ENCODE data around the gene AUTS2. TPM values are rescaled to one million over a fixed set of nuclear protein-coding genes. Genes with fewer than 3 reads are reported as not detected.

The AUTS2 gene
- total and polyA plus RNA-seq, 10 of the 15 experiments (the other 5 are each of a cell fraction or from before 2014, with no cell fraction given), result 6.4 to 55.6 (median 21.6) TPM

DNA sequence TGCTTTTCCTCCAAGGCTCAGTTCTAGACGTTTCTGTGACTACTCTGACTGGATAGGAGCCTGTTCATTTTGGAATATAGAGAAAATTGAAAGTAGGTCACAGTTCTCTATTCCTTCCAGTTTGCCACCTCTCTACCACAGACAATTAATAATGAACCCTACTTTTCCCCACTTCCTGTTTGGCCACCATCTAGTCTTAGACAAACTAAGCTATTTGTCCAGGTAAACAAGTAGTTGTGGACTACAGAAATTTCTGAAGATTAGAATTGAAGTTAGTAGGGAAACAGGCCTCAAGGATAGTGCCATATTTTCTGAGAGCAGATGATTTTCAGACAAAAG lies 87.0 kb downstream of the AUTS2 start (continued):
- no peak for TF ChIP-seq PRDM15 (CRISPR knock-in tag; IDR thresholded peaks at IDR 0.05)
- TF ChIP-seq LARP7 (IDR thresholded peaks at IDR 0.05), result no peak
- TF ChIP-seq RAD21 (IDR thresholded peaks at IDR 0.05; ENCODE audit: insufficient read depth, low read depth, low read length), result no peak
- no peak for TF ChIP-seq FOXK2 (IDR thresholded peaks at IDR 0.05)
- TF ChIP-seq, protein P1, sequence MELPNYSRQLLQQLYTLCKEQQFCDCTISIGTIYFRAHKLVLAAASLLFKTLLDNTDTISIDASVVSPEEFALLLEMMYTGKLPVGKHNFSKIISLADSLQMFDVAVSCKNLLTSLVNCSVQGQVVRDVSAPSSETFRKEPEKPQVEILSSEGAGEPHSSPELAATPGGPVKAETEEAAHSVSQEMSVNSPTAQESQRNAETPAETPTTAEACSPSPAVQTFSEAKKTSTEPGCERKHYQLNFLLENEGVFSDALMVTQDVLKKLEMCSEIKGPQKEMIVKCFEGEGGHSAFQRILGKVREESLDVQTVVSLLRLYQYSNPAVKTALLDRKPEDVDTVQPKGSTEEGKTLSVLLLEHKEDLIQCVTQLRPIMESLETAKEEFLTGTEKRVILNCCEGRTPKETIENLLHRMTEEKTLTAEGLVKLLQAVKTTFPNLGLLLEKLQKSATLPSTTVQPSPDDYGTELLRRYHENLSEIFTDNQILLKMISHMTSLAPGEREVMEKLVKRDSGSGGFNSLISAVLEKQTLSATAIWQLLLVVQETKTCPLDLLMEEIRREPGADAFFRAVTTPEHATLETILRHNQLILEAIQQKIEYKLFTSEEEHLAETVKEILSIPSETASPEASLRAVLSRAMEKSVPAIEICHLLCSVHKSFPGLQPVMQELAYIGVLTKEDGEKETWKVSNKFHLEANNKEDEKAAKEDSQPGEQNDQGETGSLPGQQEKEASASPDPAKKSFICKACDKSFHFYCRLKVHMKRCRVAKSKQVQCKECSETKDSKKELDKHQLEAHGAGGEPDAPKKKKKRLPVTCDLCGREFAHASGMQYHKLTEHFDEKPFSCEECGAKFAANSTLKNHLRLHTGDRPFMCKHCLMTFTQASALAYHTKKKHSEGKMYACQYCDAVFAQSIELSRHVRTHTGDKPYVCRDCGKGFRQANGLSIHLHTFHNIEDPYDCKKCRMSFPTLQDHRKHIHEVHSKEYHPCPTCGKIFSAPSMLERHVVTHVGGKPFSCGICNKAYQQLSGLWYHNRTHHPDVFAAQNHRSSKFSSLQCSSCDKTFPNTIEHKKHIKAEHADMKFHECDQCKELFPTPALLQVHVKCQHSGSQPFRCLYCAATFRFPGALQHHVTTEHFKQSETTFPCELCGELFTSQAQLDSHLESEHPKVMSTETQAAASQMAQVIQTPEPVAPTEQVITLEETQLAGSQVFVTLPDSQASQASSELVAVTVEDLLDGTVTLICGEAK (IDR thresholded peaks at IDR 0.05; ENCODE audit: borderline replicate concordance), result no peak
- no peak for TF ChIP-seq SMAD1 (IDR thresholded peaks at IDR 0.05; ENCODE audit: low read depth, partially characterized antibody)
- TF ChIP-seq ASH2L (IDR thresholded peaks at IDR 0.05; ENCODE audit: borderline replicate concordance, low read depth), result no peak
- no peak for TF ChIP-seq TCF12 (IDR thresholded peaks at IDR 0.05; ENCODE audit: low read depth, low read length)
- TF ChIP-seq IRF4 (IDR thresholded peaks at IDR 0.05; ENCODE audit: low read depth, low read length), result no peak
- no peak for TF ChIP-seq SUZ12 (IDR thresholded peaks at IDR 0.05; ENCODE audit: unreplicated experiment)
- TF ChIP-seq SMAD5 (IDR thresholded peaks at IDR 0.05; ENCODE audit: low read depth), result no peak
- TF ChIP-seq, protein P2, sequence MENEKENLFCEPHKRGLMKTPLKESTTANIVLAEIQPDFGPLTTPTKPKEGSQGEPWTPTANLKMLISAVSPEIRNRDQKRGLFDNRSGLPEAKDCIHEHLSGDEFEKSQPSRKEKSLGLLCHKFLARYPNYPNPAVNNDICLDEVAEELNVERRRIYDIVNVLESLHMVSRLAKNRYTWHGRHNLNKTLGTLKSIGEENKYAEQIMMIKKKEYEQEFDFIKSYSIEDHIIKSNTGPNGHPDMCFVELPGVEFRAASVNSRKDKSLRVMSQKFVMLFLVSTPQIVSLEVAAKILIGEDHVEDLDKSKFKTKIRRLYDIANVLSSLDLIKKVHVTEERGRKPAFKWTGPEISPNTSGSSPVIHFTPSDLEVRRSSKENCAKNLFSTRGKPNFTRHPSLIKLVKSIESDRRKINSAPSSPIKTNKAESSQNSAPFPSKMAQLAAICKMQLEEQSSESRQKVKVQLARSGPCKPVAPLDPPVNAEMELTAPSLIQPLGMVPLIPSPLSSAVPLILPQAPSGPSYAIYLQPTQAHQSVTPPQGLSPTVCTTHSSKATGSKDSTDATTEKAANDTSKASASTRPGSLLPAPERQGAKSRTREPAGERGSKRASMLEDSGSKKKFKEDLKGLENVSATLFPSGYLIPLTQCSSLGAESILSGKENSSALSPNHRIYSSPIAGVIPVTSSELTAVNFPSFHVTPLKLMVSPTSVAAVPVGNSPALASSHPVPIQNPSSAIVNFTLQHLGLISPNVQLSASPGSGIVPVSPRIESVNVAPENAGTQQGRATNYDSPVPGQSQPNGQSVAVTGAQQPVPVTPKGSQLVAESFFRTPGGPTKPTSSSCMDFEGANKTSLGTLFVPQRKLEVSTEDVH (IDR thresholded peaks at IDR 0.05; ENCODE audit: low read depth, partially characterized antibody), result no peak
- TF ChIP-seq, protein P3, sequence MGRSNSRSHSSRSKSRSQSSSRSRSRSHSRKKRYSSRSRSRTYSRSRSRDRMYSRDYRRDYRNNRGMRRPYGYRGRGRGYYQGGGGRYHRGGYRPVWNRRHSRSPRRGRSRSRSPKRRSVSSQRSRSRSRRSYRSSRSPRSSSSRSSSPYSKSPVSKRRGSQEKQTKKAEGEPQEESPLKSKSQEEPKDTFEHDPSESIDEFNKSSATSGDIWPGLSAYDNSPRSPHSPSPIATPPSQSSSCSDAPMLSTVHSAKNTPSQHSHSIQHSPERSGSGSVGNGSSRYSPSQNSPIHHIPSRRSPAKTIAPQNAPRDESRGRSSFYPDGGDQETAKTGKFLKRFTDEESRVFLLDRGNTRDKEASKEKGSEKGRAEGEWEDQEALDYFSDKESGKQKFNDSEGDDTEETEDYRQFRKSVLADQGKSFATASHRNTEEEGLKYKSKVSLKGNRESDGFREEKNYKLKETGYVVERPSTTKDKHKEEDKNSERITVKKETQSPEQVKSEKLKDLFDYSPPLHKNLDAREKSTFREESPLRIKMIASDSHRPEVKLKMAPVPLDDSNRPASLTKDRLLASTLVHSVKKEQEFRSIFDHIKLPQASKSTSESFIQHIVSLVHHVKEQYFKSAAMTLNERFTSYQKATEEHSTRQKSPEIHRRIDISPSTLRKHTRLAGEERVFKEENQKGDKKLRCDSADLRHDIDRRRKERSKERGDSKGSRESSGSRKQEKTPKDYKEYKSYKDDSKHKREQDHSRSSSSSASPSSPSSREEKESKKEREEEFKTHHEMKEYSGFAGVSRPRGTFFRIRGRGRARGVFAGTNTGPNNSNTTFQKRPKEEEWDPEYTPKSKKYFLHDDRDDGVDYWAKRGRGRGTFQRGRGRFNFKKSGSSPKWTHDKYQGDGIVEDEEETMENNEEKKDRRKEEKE (IDR thresholded peaks at IDR 0.05), result no peak
- peak; percentile 89 for TF ChIP-seq IKZF1 (conservative IDR thresholded peaks at IDR 0.05)
- TF ChIP-seq PML (IDR thresholded peaks at IDR 0.05; ENCODE audit: low read length), result no peak

Measured in GM12878 (cell line).